MM.1S (cell line): ENCODE measurements around the gene UROS.

Experiments
- DNase-seq: peaks from one replicate; pipeline ENCODE4 v3.0.0-alpha.2; 2015
- H2AFZ ChIP-seq: fragments of 300-600 bp; sonication (generic); 2 replicates; pipeline ENCODE4 v1.6.0; 2016; ENCODE audit warnings: antibody characterized with exemption, low read length
- H3F3A ChIP-seq: fragments of 300-600 bp; sonication (generic); 2 replicates; pipeline ENCODE4 v1.6.1; 2016; ENCODE audit warnings: mild to moderate bottlenecking, antibody characterized with exemption, low read length, moderate library complexity, mixed read lengths; ENCODE audit not compliant: insufficient read depth
- H3K27ac ChIP-seq: fragments of 300-600 bp; sonication (generic); 2 replicates; pipeline ENCODE4 v1.5.1; 2016; ENCODE audit warnings: mild to moderate bottlenecking, low read length
- H3K27me3 ChIP-seq: fragments of 300-600 bp; sonication (generic); replicated peaks from 2 replicates; pipeline ENCODE4 v1.6.0; 2016; ENCODE audit warnings: low read length; ENCODE audit not compliant: insufficient read depth
- H3K36me3 ChIP-seq: fragments of 300-600 bp; sonication (generic); replicated peaks from 2 replicates; pipeline ENCODE4 v1.6.1; 2016; ENCODE audit warnings: mild to moderate bottlenecking, low read length, mixed read lengths; ENCODE audit not compliant: insufficient read depth
- H3K4me1 ChIP-seq: fragments of 300-600 bp; sonication (generic); 2 replicates; pipeline ENCODE4 v1.6.1; 2016; ENCODE audit warnings: low read length, mixed read lengths
- H3K4me2 ChIP-seq: fragments of 300-600 bp; sonication (generic); 2 replicates; pipeline ENCODE4 v1.6.0; 2016; ENCODE audit warnings: low read depth, low read length
- H3K4me3 ChIP-seq: fragments of 300-600 bp; sonication (generic); 2 replicates; pipeline ENCODE4 v1.5.1; 2016; ENCODE audit warnings: low read length, mixed read lengths
- H3K79me2 ChIP-seq: fragments of 300-600 bp; sonication (generic); 2 replicates; pipeline ENCODE4 v1.6.1; 2016; ENCODE audit warnings: mixed run types, low read length, mixed read lengths
- H3K9ac ChIP-seq: fragments of 300-600 bp; sonication (generic); 2 replicates; pipeline ENCODE4 v1.6.1; 2016; ENCODE audit warnings: low read length, mixed read lengths
- H3K9me2 ChIP-seq: fragments of 300-600 bp; sonication (generic); replicated peaks from 2 replicates; pipeline ENCODE4 v1.6.1; 2016; ENCODE audit warnings: mild to moderate bottlenecking, low read length, mixed read lengths; ENCODE audit not compliant: insufficient read depth
- H3K9me3 ChIP-seq: fragments of 300-600 bp; sonication (generic); replicated peaks from 2 replicates; pipeline ENCODE4 v1.6.1; 2016; ENCODE audit warnings: mild to moderate bottlenecking, low read length, mixed read lengths; ENCODE audit not compliant: insufficient read depth
- H4K20me1 ChIP-seq: fragments of 300-600 bp; sonication (generic); 2 replicates; pipeline ENCODE4 v1.6.1; 2016; ENCODE audit warnings: mild to moderate bottlenecking, low read length, moderate library complexity, mixed read lengths; ENCODE audit not compliant: insufficient read depth
- EZH2 ChIP-seq: fragments of 300-600 bp; sonication (generic); optimal IDR thresholded peaks from 2 replicates; pipeline ENCODE3; 2017; ENCODE audit warnings: low read depth, mild to moderate bottlenecking, antibody characterized with exemption, low read length, mixed read lengths
- EZH2phosphoT487 ChIP-seq: fragments of 300-600 bp; sonication (generic); IDR thresholded peaks from 2 replicates; pipeline ENCODE4 v1.6.1; 2018; ENCODE audit warnings: antibody characterized with exemption, low read length
- TF ChIP-seq, protein P1 (sequence below): fragments of 300-600 bp; sonication (generic); IDR thresholded peaks from 2 replicates; pipeline ENCODE4 v1.5.1; 2016; ENCODE audit warnings: antibody characterized with exemption, low read length, mixed read lengths

Gene UROS

DNA sequence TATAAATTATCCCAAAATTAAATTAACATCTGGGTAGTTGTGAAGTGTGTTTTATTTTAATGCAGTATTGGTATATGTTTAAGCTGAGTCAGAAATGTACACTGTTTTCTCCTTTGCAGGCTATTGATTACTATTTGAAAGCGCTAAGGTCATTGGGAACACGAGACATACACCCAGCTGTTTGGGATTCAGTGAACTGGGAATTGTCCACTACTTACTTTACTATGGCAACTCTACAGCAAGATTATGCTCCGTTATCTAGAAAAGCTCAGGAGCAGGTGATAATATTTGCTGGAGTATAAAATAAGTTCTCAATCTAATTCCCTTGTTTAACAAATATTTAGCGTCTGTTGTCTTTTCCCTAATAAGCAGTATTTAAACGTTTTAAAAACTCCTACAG, 75.6 kb downstream of the UROS start:
- no peak for DNase-seq
- no peak overlapping the region for H2AFZ ChIP-seq
- H4K20me1 ChIP-seq, result no peaks in the 10 kb centered on the region
- H3K27ac ChIP-seq, result no peak overlapping the region
- no peaks in the 10 kb centered on the region for H3K27me3 ChIP-seq
- no peak overlapping the region for H3K4me2 ChIP-seq
- H3K4me1 ChIP-seq, result peaks cover 15% of the 10 kb centered on the region
- H3K9me2 ChIP-seq, result no peaks in the 10 kb centered on the region
- TF ChIP-seq EZH2phosphoT487 (no peak), EZH2 (no peak)
- TF ChIP-seq, protein P1, sequence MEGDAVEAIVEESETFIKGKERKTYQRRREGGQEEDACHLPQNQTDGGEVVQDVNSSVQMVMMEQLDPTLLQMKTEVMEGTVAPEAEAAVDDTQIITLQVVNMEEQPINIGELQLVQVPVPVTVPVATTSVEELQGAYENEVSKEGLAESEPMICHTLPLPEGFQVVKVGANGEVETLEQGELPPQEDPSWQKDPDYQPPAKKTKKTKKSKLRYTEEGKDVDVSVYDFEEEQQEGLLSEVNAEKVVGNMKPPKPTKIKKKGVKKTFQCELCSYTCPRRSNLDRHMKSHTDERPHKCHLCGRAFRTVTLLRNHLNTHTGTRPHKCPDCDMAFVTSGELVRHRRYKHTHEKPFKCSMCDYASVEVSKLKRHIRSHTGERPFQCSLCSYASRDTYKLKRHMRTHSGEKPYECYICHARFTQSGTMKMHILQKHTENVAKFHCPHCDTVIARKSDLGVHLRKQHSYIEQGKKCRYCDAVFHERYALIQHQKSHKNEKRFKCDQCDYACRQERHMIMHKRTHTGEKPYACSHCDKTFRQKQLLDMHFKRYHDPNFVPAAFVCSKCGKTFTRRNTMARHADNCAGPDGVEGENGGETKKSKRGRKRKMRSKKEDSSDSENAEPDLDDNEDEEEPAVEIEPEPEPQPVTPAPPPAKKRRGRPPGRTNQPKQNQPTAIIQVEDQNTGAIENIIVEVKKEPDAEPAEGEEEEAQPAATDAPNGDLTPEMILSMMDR, result no peak
- H3K36me3 ChIP-seq, result peaks cover 35% of the 10 kb centered on the region
- H3K4me3 ChIP-seq, result no peak overlapping the region
- H3F3A ChIP-seq, result 0 out of 2 replicates have a peak, but pooled peaks cover 7% of the 10 kb centered on the region
- no peak overlapping the region for H3K9ac ChIP-seq
- H3K9me3 ChIP-seq, result no peaks in the 10 kb centered on the region
- H3K79me2 ChIP-seq, result 0 out of 2 replicates have a peak, but pooled peaks cover 6% of the 10 kb centered on the region

DNA sequence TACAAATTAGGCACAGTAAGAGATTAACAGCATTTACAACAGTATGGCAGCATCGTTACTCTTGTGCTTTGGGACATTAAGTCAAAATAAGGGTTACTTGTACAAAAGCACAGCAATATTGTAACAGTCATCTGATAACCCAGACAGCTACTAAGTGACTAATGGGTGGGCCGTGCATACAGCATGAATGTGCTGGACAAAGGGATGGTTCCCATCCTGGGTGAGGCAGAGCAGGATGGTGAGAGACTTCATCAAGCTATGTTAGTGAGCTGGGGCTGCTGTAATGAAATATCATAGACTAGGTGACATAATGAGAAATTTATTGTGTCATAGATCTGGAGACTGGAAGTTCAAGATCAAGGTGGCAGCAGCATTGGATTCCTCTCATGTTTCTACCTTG, 78.1 kb downstream of the UROS start:
- DNase-seq, result no peak
- Histone ChIP-seq H3K9me3 (no peaks in the 10 kb centered on the region), H3F3A (0 out of 2 replicates have a peak, but pooled peaks cover 7% of the 10 kb centered on the region), H3K79me2 (no peaks in the 10 kb centered on the region), H2AFZ (no peak overlapping the region), H3K9ac (no peak overlapping the region), H3K27ac (no peak overlapping the region), H3K4me1 (peaks cover 15% of the 10 kb centered on the region), H3K36me3 (peaks cover 36% of the 10 kb centered on the region), H3K9me2 (no peaks in the 10 kb centered on the region), H3K4me3 (no peak overlapping the region), H3K27me3 (no peaks in the 10 kb centered on the region), H3K4me2 (no peak overlapping the region), H4K20me1 (no peaks in the 10 kb centered on the region)
- no peak for TF ChIP-seq EZH2phosphoT487
- no peak for TF ChIP-seq EZH2
- TF ChIP-seq, protein P1, result no peak

DNA sequence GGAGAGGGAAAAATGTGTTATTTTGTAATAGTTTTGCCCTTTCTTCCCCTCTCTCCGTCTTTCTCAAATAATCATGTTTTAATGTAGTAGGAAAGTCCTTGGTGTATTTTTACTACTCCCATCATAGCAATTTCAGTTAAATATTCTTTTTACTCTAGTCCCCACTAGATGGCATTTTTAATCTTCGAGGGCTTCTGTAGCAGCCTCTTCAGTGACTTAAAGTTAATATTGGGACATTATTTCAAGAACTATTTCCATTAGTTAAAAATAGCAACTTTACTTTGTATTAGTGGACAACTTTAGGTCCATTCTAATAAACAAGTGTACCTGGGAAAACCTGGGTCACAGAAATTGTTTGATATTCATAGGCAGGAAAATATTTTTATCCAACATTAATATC, 80.6 kb downstream of the UROS start:
- Histone ChIP-seq H3K4me3 (no peak overlapping the region), H2AFZ (no peak overlapping the region), H3K9ac (no peak overlapping the region), H3K4me2 (no peak overlapping the region), H3K79me2 (no peaks in the 10 kb centered on the region), H3K9me3 (no peaks in the 10 kb centered on the region), H4K20me1 (no peaks in the 10 kb centered on the region), H3F3A (0 out of 2 replicates have a peak, but pooled peaks cover 7% of the 10 kb centered on the region), H3K27ac (no peak overlapping the region), H3K9me2 (no peaks in the 10 kb centered on the region), H3K36me3 (peaks cover 39% of the 10 kb centered on the region), H3K27me3 (no peaks in the 10 kb centered on the region), H3K4me1 (peaks cover 15% of the 10 kb centered on the region)
- no peak for DNase-seq
- TF ChIP-seq EZH2phosphoT487, result no peak
- TF ChIP-seq, protein P1, result peak; percentile 12
- no peak for TF ChIP-seq EZH2
